Vagina (tissue), 2 donors: ENCODE results near the gene CELF5. TPM values are rescaled to one million over a fixed set of nuclear protein-coding genes. Genes with fewer than 3 reads are reported as not detected.

Experiments
- DNase-seq, 2 donors: peaks; one replicate each; pipeline ENCODE4 v3.0.0-alpha.2; 2017; ENCODE audit errors: extremely low spot score in 2 of 2
- H3K27ac ChIP-seq: fragments of 200-600 bp; sonication (generic); one replicate; pipeline ENCODE4 v1.5.1; 2019
- H3K27me3 ChIP-seq: fragments of 200-600 bp; sonication (generic); one replicate; pipeline ENCODE4 v1.5.1; 2019
- H3K36me3 ChIP-seq, 2 donors: fragments of 200-600 bp; sonication (generic); one replicate each; pipeline ENCODE4 v1.5.1; 2017 to 2019
- H3K4me1 ChIP-seq: fragments of 200-600 bp; sonication (generic); one replicate; pipeline ENCODE4 v1.5.1; 2019
- H3K4me3 ChIP-seq, 2 donors: fragments of 200-600 bp; sonication (generic); 1 replicate in 1 of 2; 2 replicates in 1 of 2; pipeline ENCODE4 v1.5.1; 2016 to 2019
- H3K9me3 ChIP-seq: fragments of 200-600 bp; sonication (generic); one replicate; pipeline ENCODE4 v1.5.1; 2019
- POLR2A ChIP-seq, 2 donors: fragments of 450-650 bp; IDR thresholded peaks; one replicate each; pipeline ENCODE4 v1.6.1; 2017; ENCODE audit warnings: antibody characterized with exemption in 2 of 2, mild to moderate bottlenecking in 2 of 2, moderate library complexity in 2 of 2
- POLR2AphosphoS5 ChIP-seq, 2 donors: sonication (generic); formaldehyde crosslinking; IDR thresholded peaks; one replicate each; pipeline ENCODE4 v1.9.0; 2017; ENCODE audit warnings: antibody characterized with exemption in 2 of 2, mild to moderate bottlenecking in 2 of 2, low read depth in 1 of 2; ENCODE audit not compliant: insufficient read depth in 1 of 2
- intact Hi-C: fragments of 100-400 bp; cut with DNase I; formaldehyde crosslinking; loops from one replicate; pipeline ENCODE4 v1.15.1; 2023
- total RNA-seq: library from RNA; depleted of rRNA; stranded (reverse); fragments of >200 nt; gene quantifications from one replicate; pipeline ENCODE4 v1.2.3, GENCODE V29; 2016
- TF ChIP-seq, protein P1 (sequence below), 3 experiments: fragments of 450-650 bp in 2 of 3; fragments of 200-600 bp in 1 of 3; sonication (generic) in 1 of 3; IDR thresholded peaks; one replicate each; pipeline ENCODE4 v1.5.1; 2017 to 2019; ENCODE audit warnings: antibody characterized with exemption in 3 of 3, mild to moderate bottlenecking in 2 of 3, moderate library complexity in 2 of 3

The CELF5 gene
- total RNA-seq, 1 donor from 2014 or later: not detected

- DNase-seq: no peak
These were observed 49.9 kb downstream of the CELF5 start for GRCh38 chr19:3274245-3274941.

DNA sequence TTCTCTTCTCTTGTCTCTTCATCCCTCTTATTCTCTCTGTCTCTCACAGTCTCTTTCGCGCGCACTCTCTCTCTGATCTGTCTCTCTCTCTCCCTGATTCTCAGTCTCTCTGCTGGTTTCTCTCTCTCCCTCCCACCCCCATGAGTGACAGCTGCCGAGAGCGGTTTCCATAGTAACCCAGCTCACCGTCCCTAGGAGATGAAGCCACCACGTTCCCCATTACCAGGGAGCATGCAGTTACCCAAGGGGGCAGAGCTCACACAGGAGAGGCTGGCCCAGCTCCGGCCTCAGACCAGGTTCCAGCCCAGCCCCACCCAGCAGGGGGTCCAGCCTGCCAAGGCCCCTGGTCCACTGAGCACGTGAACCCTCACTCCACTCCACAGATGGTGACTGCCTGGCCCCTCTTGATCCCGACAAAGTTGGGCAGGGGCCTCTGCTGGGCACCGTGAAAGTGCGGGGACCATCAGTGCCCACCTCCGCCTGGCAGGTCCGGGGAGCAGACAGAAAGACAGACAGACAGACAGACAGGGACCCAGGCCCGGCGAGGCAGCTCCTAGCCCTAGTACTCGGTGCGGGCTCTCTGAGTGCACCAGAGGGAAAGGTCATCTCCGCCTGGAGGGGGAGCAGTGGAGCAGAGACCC lies 50.6 kb downstream of the CELF5 start:
- intact Hi-C loops: no loop called here
- TF ChIP-seq POLR2A (IDR thresholded peaks at IDR 0.05) (no peak), POLR2AphosphoS5 (IDR thresholded peaks at IDR 0.05; ENCODE audit: insufficient read depth in 1 of 2, low read depth in 1 of 2) (no peak)
- TF ChIP-seq, protein P1, sequence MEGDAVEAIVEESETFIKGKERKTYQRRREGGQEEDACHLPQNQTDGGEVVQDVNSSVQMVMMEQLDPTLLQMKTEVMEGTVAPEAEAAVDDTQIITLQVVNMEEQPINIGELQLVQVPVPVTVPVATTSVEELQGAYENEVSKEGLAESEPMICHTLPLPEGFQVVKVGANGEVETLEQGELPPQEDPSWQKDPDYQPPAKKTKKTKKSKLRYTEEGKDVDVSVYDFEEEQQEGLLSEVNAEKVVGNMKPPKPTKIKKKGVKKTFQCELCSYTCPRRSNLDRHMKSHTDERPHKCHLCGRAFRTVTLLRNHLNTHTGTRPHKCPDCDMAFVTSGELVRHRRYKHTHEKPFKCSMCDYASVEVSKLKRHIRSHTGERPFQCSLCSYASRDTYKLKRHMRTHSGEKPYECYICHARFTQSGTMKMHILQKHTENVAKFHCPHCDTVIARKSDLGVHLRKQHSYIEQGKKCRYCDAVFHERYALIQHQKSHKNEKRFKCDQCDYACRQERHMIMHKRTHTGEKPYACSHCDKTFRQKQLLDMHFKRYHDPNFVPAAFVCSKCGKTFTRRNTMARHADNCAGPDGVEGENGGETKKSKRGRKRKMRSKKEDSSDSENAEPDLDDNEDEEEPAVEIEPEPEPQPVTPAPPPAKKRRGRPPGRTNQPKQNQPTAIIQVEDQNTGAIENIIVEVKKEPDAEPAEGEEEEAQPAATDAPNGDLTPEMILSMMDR (IDR thresholded peaks at IDR 0.05): no peak
- H3K9me3 ChIP-seq: no peaks in the 10 kb centered on the region
- peaks cover 14% of the 10 kb centered on the region for H3K4me1 ChIP-seq
- DNase-seq: no peak
- peak overlapping the region; percentile 33 to 42 for H3K4me3 ChIP-seq
- no peaks in the 10 kb centered on the region for H3K27me3 ChIP-seq
- H3K36me3 ChIP-seq: no peaks in the 10 kb centered on the region
- H3K27ac ChIP-seq: no peak overlapping the region

More at GRCh38 chr19:3274245-3274941, 49.9 kb downstream of the CELF5 start:
- H3K4me3 ChIP-seq: no peak overlapping the region
- no peaks in the 10 kb centered on the region for H3K27me3 ChIP-seq
- H3K27ac ChIP-seq: no peak overlapping the region
- intact Hi-C loops: no loop called here
- TF ChIP-seq POLR2AphosphoS5 (IDR thresholded peaks at IDR 0.05; ENCODE audit: insufficient read depth in 1 of 2, low read depth in 1 of 2) (no peak), POLR2A (IDR thresholded peaks at IDR 0.05) (no peak)
- TF ChIP-seq, protein P1 (IDR thresholded peaks at IDR 0.05): no peak
- peaks cover 14% of the 10 kb centered on the region for H3K4me1 ChIP-seq
- no peaks in the 10 kb centered on the region for H3K9me3 ChIP-seq
- H3K36me3 ChIP-seq: no peaks in the 10 kb centered on the region

- H3K4me1 ChIP-seq: peaks cover 14% of the 10 kb centered on the region
- H3K27ac ChIP-seq: no peak overlapping the region
- no peak for DNase-seq
- no peaks in the 10 kb centered on the region for H3K9me3 ChIP-seq
- TF ChIP-seq, protein P1 (IDR thresholded peaks at IDR 0.05): no peak
- TF ChIP-seq POLR2AphosphoS5 (IDR thresholded peaks at IDR 0.05; ENCODE audit: insufficient read depth in 1 of 2, low read depth in 1 of 2): no peak
- no peak for TF ChIP-seq POLR2A (IDR thresholded peaks at IDR 0.05)
- intact Hi-C loops: no loop called here
- H3K4me3 ChIP-seq: peak overlapping the region; percentile 33 to 42
- H3K27me3 ChIP-seq: no peaks in the 10 kb centered on the region
- no peaks in the 10 kb centered on the region for H3K36me3 ChIP-seq
These were observed 51.3 kb downstream of the CELF5 start for GRCh38 chr19:3275583-3276340.

- Histone ChIP-seq H3K4me1 (peaks cover 14% of the 10 kb centered on the region), H3K36me3 (no peaks in the 10 kb centered on the region), H3K27me3 (no peaks in the 10 kb centered on the region), H3K9me3 (no peaks in the 10 kb centered on the region), H3K4me3 (peak overlapping the region in 1 of 2 donors; percentile 42), H3K27ac (no peak overlapping the region)
- TF ChIP-seq POLR2A (IDR thresholded peaks at IDR 0.05): no peak
- TF ChIP-seq, protein P1 (IDR thresholded peaks at IDR 0.05): no peak
- TF ChIP-seq POLR2AphosphoS5 (IDR thresholded peaks at IDR 0.05; ENCODE audit: insufficient read depth in 1 of 2, low read depth in 1 of 2): no peak
- DNase-seq: no peak
- intact Hi-C loops: no loop called here
These were observed 51.9 kb downstream of the CELF5 start for GRCh38 chr19:3276341-3276799.
